Endothelial cell of umbilical vein (primary cell): ENCODE measurements around the gene MRPS12. TPM values are rescaled to one million over a fixed set of nuclear protein-coding genes. Genes with fewer than 3 reads are reported as not detected.

Experiments used
- BruUV-seq: library from RNA; stranded (reverse); fragments of 400-500 nt; replicated peaks from 2 replicates; lab custom pipeline; 2021; lab: Mats Ljungman, UMichigan
- CTCF ChIA-PET: fragments of 300-600, 350-600 bp; sonication (Branson Sonifier 250); formaldehyde crosslinking; loops from one replicate; lab custom pipeline; 2021; ENCODE audit warnings: antibody characterized with exemption, inconsistent platforms; lab: Charles Lee
- POLR2A ChIA-PET: fragments of 300-600, 350-600 bp; sonication (Branson Sonifier 250); formaldehyde crosslinking; loops from one replicate; lab custom pipeline; 2021; ENCODE audit warnings: antibody characterized with exemption, inconsistent platforms; lab: Charles Lee
- DNase-seq: peaks from one replicate; pipeline ENCODE4 v3.0.0-alpha.2; 2011; ENCODE audit warnings: low read depth, low spot score
- FAIRE-seq: peaks from 2 replicates; lab custom pipeline; 2011; peaks lifted over from hg19 to GRCh38; lab: Jason Lieb, UNC
- H2AFZ ChIP-seq: 2 replicates; pipeline ENCODE4 v1.6.0; 2012; ENCODE audit warnings: low read depth, low read length, control low read depth, inconsistent platforms
- H3K27ac ChIP-seq: 2 replicates; pipeline ENCODE4 v1.5.1; 2011; ENCODE audit warnings: low read depth, mild to moderate bottlenecking, control low read depth, low read length, moderate library complexity; ENCODE audit not compliant: insufficient read depth
- H3K27me3 ChIP-seq, 2 experiments: 2 replicates each; pipeline versions ENCODE4 v1.6.0 to v1.6.1; 2011; ENCODE audit warnings: low read length in 2 of 2, mixed read lengths in 1 of 2; ENCODE audit not compliant: control insufficient read depth in 2 of 2, insufficient read depth in 2 of 2
- H3K36me3 ChIP-seq, 2 experiments: 2 replicates in 1 of 2; 3 replicates in 1 of 2; pipeline ENCODE4 v1.5.1; 2011; ENCODE audit warnings: low read length in 2 of 2, mild to moderate bottlenecking in 1 of 2, moderate library complexity in 1 of 2; ENCODE audit not compliant: control insufficient read depth in 2 of 2, insufficient read depth in 2 of 2; ENCODE audit errors: extremely low read depth in 1 of 2
- H3K4me1 ChIP-seq: 3 replicates; pipeline ENCODE4 v1.5.1; 2011; ENCODE audit warnings: mild to moderate bottlenecking, low read length; ENCODE audit not compliant: control insufficient read depth, insufficient read depth; ENCODE audit errors: extremely low read depth
- H3K4me2 ChIP-seq: 2 replicates; pipeline ENCODE4 v1.6.1; 2011; ENCODE audit warnings: low read length, control low read depth, mixed read lengths; ENCODE audit not compliant: insufficient read depth
- H3K4me3 ChIP-seq, 3 experiments: fragments of 200-600 bp in 1 of 3; sonication (generic), shearing (Covaris generic) in 1 of 3; replicated peaks in 1 of 3; 2 replicates each; pipeline ENCODE4 v1.5.1; 2011 to 2016; ENCODE audit warnings: control low read depth in 3 of 3, low read length in 3 of 3, mild to moderate bottlenecking in 2 of 3, inconsistent platforms in 1 of 3, low read depth in 1 of 3, moderate library complexity in 1 of 3; ENCODE audit not compliant: insufficient read depth in 1 of 3
- H3K79me2 ChIP-seq: 2 replicates; pipeline ENCODE4 v1.6.0; 2012; ENCODE audit warnings: low read length, inconsistent platforms; ENCODE audit not compliant: control insufficient read depth, insufficient read depth
- H3K9ac ChIP-seq: replicated peaks from 2 replicates; pipeline ENCODE3; 2011; ENCODE audit warnings: low read length, control low read depth; ENCODE audit not compliant: insufficient read depth; ENCODE audit errors: extremely low read depth
- H3K9me1 ChIP-seq: replicated peaks from 3 replicates; pipeline ENCODE4 v1.6.0; 2011; ENCODE audit warnings: mild to moderate bottlenecking, low read length; ENCODE audit not compliant: control insufficient read depth, insufficient read depth; ENCODE audit errors: extremely low read depth
- H3K9me3 ChIP-seq: replicated peaks from 2 replicates; pipeline ENCODE4 v1.5.1; 2012; ENCODE audit warnings: low read length, inconsistent platforms; ENCODE audit not compliant: control insufficient read depth, insufficient read depth
- H4K20me1 ChIP-seq: replicated peaks from 2 replicates; pipeline ENCODE3; 2011; ENCODE audit warnings: mild to moderate bottlenecking, low read length; ENCODE audit not compliant: control insufficient read depth, insufficient read depth; ENCODE audit errors: extremely low read depth
- CTCF ChIP-seq, 2 donors: IDR thresholded peaks; 1 replicate in 1 of 2; 2 replicates in 1 of 2; pipeline ENCODE4 v1.5.1; 2011; ENCODE audit warnings: low read length in 2 of 2, mild to moderate bottlenecking in 2 of 2, moderate library complexity in 2 of 2, control low read depth in 1 of 2, inconsistent platforms in 1 of 2, low read depth in 1 of 2; ENCODE audit not compliant: insufficient read depth in 1 of 2; ENCODE audit errors: extremely low read depth in 1 of 2
- EZH2 ChIP-seq: IDR thresholded peaks from 2 replicates; pipeline ENCODE4 v1.6.1; 2012; ENCODE audit warnings: borderline replicate concordance, low read depth, mild to moderate bottlenecking, moderate library complexity, low read length, inconsistent platforms; ENCODE audit not compliant: severe bottlenecking
- FOS ChIP-seq: IDR thresholded peaks from 2 replicates; pipeline ENCODE4 v1.6.1; 2011; ENCODE audit warnings: mild to moderate bottlenecking, low read length, moderate library complexity, borderline replicate concordance; ENCODE audit not compliant: insufficient read depth
- GATA2 ChIP-seq: IDR thresholded peaks from 2 replicates; pipeline ENCODE4 v1.7.0; 2011; ENCODE audit warnings: low read depth, mild to moderate bottlenecking, moderate library complexity, mixed read lengths, low read length; ENCODE audit not compliant: insufficient read length, insufficient read depth
- JUN ChIP-seq: IDR thresholded peaks from 2 replicates; pipeline ENCODE4 v1.6.1; 2011; ENCODE audit warnings: borderline replicate concordance, low read depth; ENCODE audit not compliant: insufficient read length, insufficient read depth
- MAX ChIP-seq: IDR thresholded peaks from 2 replicates; pipeline ENCODE4 v1.6.1; 2011; ENCODE audit not compliant: insufficient read depth, insufficient read length
- MYC ChIP-seq: IDR thresholded peaks from one replicate; pipeline ENCODE4 v1.6.1; 2011; ENCODE audit warnings: mild to moderate bottlenecking, low read depth, low read length
- POLR2A ChIP-seq: IDR thresholded peaks from 2 replicates; pipeline ENCODE4 v1.6.1; 2012; ENCODE audit warnings: low read depth, mild to moderate bottlenecking, control low read depth, low read length
- POLR2AphosphoS5 ChIP-seq: IDR thresholded peaks from 2 replicates; pipeline ENCODE4 v1.6.1; 2012; ENCODE audit warnings: low read depth, mild to moderate bottlenecking, control low read depth, low read length, moderate library complexity; ENCODE audit not compliant: insufficient read depth
- dilution Hi-C: fragments of 300-500 bp; cut with MboI; formaldehyde crosslinking; loops from one replicate; pipeline ENCODE4 v1.15.0; 2019; ENCODE audit warnings: low sequenced_read_pairs; ENCODE audit not compliant: extremely low pct_ligation_motif_present
- intact Hi-C: fragments of 100-400 bp; cut with micrococcal nuclease; formaldehyde crosslinking; loops from one replicate; pipeline ENCODE4 v1.10.0; 2022
- polyA plus RNA-seq, 4 experiments: library from polyadenylated mRNA; depleted of rRNA in 3 of 4; stranded (reverse) in 3 of 4; unstranded in 1 of 4; fragments of >200 nt; gene quantifications; 2 replicates each; pipeline versions ENCODE4 v1.2.1 to v1.2.3, GENCODE V29; 2011 to 2012; ENCODE audit warnings: missing spikeins in 1 of 4
- total RNA-seq: library from RNA; stranded (reverse); gene quantifications from 2 replicates; pipeline ENCODE4 v1.2.3, GENCODE V29; 2021

Gene MRPS12
- total and polyA plus RNA-seq, 2 donors (not counting 3 experiments of a cell fraction or from before 2014, with no cell fraction given) = 49.3 to 86.3 TPM

- Histone ChIP-seq H3K4me2 (no peak overlapping the region), H3K27me3 (no peaks in the 10 kb centered on the region), H3K9ac (no peak overlapping the region), H3K27ac (no peak overlapping the region), H3K79me2 (peaks cover 5% of the 10 kb centered on the region), H4K20me1 (no peaks in the 10 kb centered on the region), H2AFZ (peak overlapping the region; percentile 34), H3K9me1 (no peaks in the 10 kb centered on the region), H3K4me3 (no peak overlapping the region), H3K9me3 (no peaks in the 10 kb centered on the region), H3K4me1 (peaks cover 14% of the 10 kb centered on the region), H3K36me3 (no peaks in the 10 kb centered on the region)
- TF ChIP-seq EZH2 (no peak), JUN (no peak), CTCF (IDR thresholded peaks at IDR 0.05; ENCODE audit: extremely low read depth in 1 of 2, insufficient read depth in 1 of 2, low read depth in 1 of 2, low read length in 2 of 2) (no peak), MAX (no peak), FOS (no peak), POLR2A (no peak), MYC (no peak), GATA2 (no peak), POLR2AphosphoS5 (no peak)
- CTCF ChIA-PET = interaction anchor here (0.6 to 4.5 kb wide), 6 partner anchors 12 to 826 kb away, joined by 3 to 39 read pairs (median 4); no protein-coding TSS in a partner anchor
- POLR2A ChIA-PET = no interaction called here
- no TSS peak for BruUV-seq
- dilution Hi-C loops = no loop called here
- intact Hi-C loops = no loop called here
- FAIRE-seq (no peak), DNase-seq (no peak)
Measured at GRCh38 chr19:38977445-38978325, 46.9 kb downstream of the MRPS12 start.
